HCT116 (cell line): ENCODE results near the gene RNPC3. TPM values are rescaled to one million over a fixed set of nuclear protein-coding genes. Genes with fewer than 3 reads are reported as not detected.

ENCODE experiments used
- ATAC-seq: fragments of 200-7000 bp; cut with Tn5 transposase; 2 replicates; pipeline ENCODE4 v1.9.1; 2020; ENCODE audit warnings: mild to moderate bottlenecking, moderate library complexity
- BruUV-seq: library from RNA; stranded (reverse); fragments of 400-500 nt; replicated peaks from 2 replicates; lab custom pipeline; 2021; lab: Mats Ljungman, UMichigan
- CTCF ChIA-PET: fragments of 300-600 bp; sonication (Branson Sonifier 250); formaldehyde crosslinking; loops from one replicate; lab custom pipeline; 2021; ENCODE audit warnings: antibody characterized with exemption; lab: Charles Lee
- POLR2A ChIA-PET: fragments of 300-600, 350-600 bp; sonication (Branson Sonifier 250); formaldehyde crosslinking; loops from one replicate; lab custom pipeline; 2021; ENCODE audit warnings: antibody characterized with exemption; lab: Charles Lee
- RAD21 ChIA-PET, 2 experiments: fragments of 300-600 bp; sonication (Branson Sonifier 250); formaldehyde crosslinking; loops; one replicate each; lab custom pipeline; 2023; ENCODE audit warnings: low total read pairs in 2 of 2; ENCODE audit not compliant: uncharacterized antibody in 2 of 2, unreplicated experiment in 2 of 2, low non-redundant PET in 1 of 2; lab: Charles Lee
- DNase-seq: peaks from one replicate; pipeline ENCODE4 v3.0.0-alpha.2; 2010; ENCODE audit warnings: low read depth, low spot score
- H2AFZ ChIP-seq: fragments of 200-600 bp; shearing (Covaris generic), sonication (generic); 2 replicates; pipeline ENCODE4 v1.6.1; 2017; ENCODE audit warnings: low read depth, mixed run types, mixed read lengths, antibody characterized with exemption, low read length; ENCODE audit not compliant: poor library complexity, severe bottlenecking
- H3K27ac ChIP-seq: 2 replicates; pipeline ENCODE4 v1.5.1; 2012; ENCODE audit warnings: low read depth, low read length
- H3K27me3 ChIP-seq: fragments of 200-600 bp; sonication (generic); 2 replicates; pipeline ENCODE4 v1.6.1; 2016; ENCODE audit warnings: mixed run types, low read length, mixed read lengths; ENCODE audit not compliant: insufficient read depth
- H3K36me3 ChIP-seq, 2 experiments: fragments of 200-500 bp in 1 of 2; fragments of 200-600 bp in 1 of 2; sonication (Bioruptor generic) in 1 of 2; sonication (generic) in 1 of 2; 2 replicates each; pipeline versions ENCODE4 v1.5.1 to v1.6.1; 2014 to 2016; ENCODE audit warnings: low read length in 2 of 2, inconsistent platforms in 1 of 2, mixed read lengths in 1 of 2, mixed run types in 1 of 2; ENCODE audit not compliant: insufficient read depth in 2 of 2, control insufficient read depth in 1 of 2
- H3K4me1 ChIP-seq, 2 experiments: fragments of 200-600 bp in 1 of 2; sonication (generic) in 1 of 2; 2 replicates each; pipeline versions ENCODE4 v1.5.1 to v1.6.1; 2012 to 2017; ENCODE audit warnings: low read length in 2 of 2, inconsistent platforms in 1 of 2, mild to moderate bottlenecking in 1 of 2, mixed read lengths in 1 of 2, mixed run types in 1 of 2, moderate library complexity in 1 of 2; ENCODE audit not compliant: insufficient read depth in 2 of 2, control insufficient read depth in 1 of 2
- H3K4me2 ChIP-seq: fragments of 200-600 bp; sonication (generic); 2 replicates; pipeline ENCODE4 v1.6.1; 2017; ENCODE audit warnings: mixed run types, low read length, mixed read lengths
- H3K4me3 ChIP-seq, 2 experiments: fragments of 200-600 bp in 1 of 2; sonication (generic) in 1 of 2; replicated peaks in 1 of 2; 2 replicates each; pipeline ENCODE4 v1.5.1; 2011 to 2016; ENCODE audit warnings: low read length in 2 of 2, control low read depth in 1 of 2, low read depth in 1 of 2, mild to moderate bottlenecking in 1 of 2, mixed read lengths in 1 of 2, mixed run types in 1 of 2
- H3K79me2 ChIP-seq: fragments of 200-600 bp; sonication (generic); 2 replicates; pipeline ENCODE4 v1.6.1; 2017; ENCODE audit warnings: mild to moderate bottlenecking, mixed run types, low read length, moderate library complexity, mixed read lengths; ENCODE audit not compliant: insufficient read depth
- H3K9ac ChIP-seq: fragments of 200-600 bp; sonication (generic); 2 replicates; pipeline ENCODE4 v1.6.1; 2016; ENCODE audit warnings: low read length, mixed read lengths
- H3K9me2 ChIP-seq: fragments of 200-600 bp; sonication (generic), shearing (Covaris generic); 2 replicates; pipeline ENCODE4 v1.6.1; 2017; ENCODE audit warnings: mixed run types, mild to moderate bottlenecking, moderate library complexity; ENCODE audit not compliant: insufficient read depth
- H3K9me3 ChIP-seq, 2 experiments: fragments of 200-500 bp in 1 of 2; fragments of 200-600 bp in 1 of 2; sonication (Bioruptor generic) in 1 of 2; sonication (generic) in 1 of 2; 2 replicates each; pipeline ENCODE4 v1.6.1; 2014 to 2017; ENCODE audit warnings: low read length in 2 of 2, mixed read lengths in 2 of 2, inconsistent platforms in 1 of 2, low read depth in 1 of 2, mild to moderate bottlenecking in 1 of 2, mixed run types in 1 of 2, moderate library complexity in 1 of 2; ENCODE audit not compliant: control insufficient read depth in 1 of 2, insufficient read depth in 1 of 2
- H4K20me1 ChIP-seq: fragments of 200-600 bp; sonication (generic), shearing (Covaris generic); 2 replicates; pipeline ENCODE4 v1.6.1; 2017; ENCODE audit warnings: mixed run types, mild to moderate bottlenecking, moderate library complexity; ENCODE audit not compliant: insufficient read depth
- CBX3 ChIP-seq: IDR thresholded peaks from 2 replicates; pipeline ENCODE4 v1.6.1; 2012; ENCODE audit warnings: low read depth
- CEBPB ChIP-seq: IDR thresholded peaks from 2 replicates; pipeline ENCODE4 v1.6.1; 2012; ENCODE audit warnings: low read depth
- EGR1 ChIP-seq: IDR thresholded peaks from 2 replicates; pipeline ENCODE4 v1.6.1; 2012; ENCODE audit warnings: low read depth
- ELF1 ChIP-seq: IDR thresholded peaks from 2 replicates; pipeline ENCODE4 v1.6.1; 2012; ENCODE audit warnings: low read depth, borderline replicate concordance
- EZH2 ChIP-seq: fragments of 200-600 bp; sonication (generic); IDR thresholded peaks from 2 replicates; pipeline ENCODE4 v1.6.1; 2017; ENCODE audit warnings: antibody characterized with exemption, mixed run types
- EZH2phosphoT487 ChIP-seq: fragments of 200-600 bp; IDR thresholded peaks from 2 replicates; pipeline ENCODE4 v1.6.1; 2018; ENCODE audit warnings: antibody characterized with exemption, borderline replicate concordance
- POLR2AphosphoS5 ChIP-seq: IDR thresholded peaks from 2 replicates; pipeline ENCODE4 v1.6.1; 2011; ENCODE audit warnings: mild to moderate bottlenecking, low read depth, low read length, moderate library complexity
- RAD21 ChIP-seq: IDR thresholded peaks from 2 replicates; pipeline ENCODE4 v1.6.1; 2012; ENCODE audit warnings: low read depth, mild to moderate bottlenecking
- ZFX ChIP-seq: fragments of 450-650 bp; IDR thresholded peaks from 2 replicates; pipeline ENCODE4 v1.6.1; 2017
- intact Hi-C: fragments of 100-400 bp; cut with micrococcal nuclease; formaldehyde crosslinking; loops from 2 replicates; pipeline ENCODE4 v1.10.0; 2022
- total RNA-seq: library from RNA; stranded (reverse); gene quantifications from one replicate; pipeline ENCODE4 v1.2.1, GENCODE V29; 2021; ENCODE audit not compliant: unreplicated experiment
- TF ChIP-seq, protein P1 (sequence below): IDR thresholded peaks from 2 replicates; pipeline ENCODE4 v1.6.1; 2011; ENCODE audit warnings: mild to moderate bottlenecking, low read length, moderate library complexity; ENCODE audit not compliant: insufficient replicate concordance; ENCODE audit errors: extremely low read depth
- TF ChIP-seq, protein P2 (sequence below), 3 experiments: fragments of 200-600 bp in 1 of 3; sonication (generic) in 1 of 3; IDR thresholded peaks in 2 of 3; conservative IDR thresholded peaks in 1 of 3; 2 replicates each; pipeline ENCODE4 v1.5.1; 2012 to 2017; ENCODE audit warnings: low read depth in 2 of 3, low read length in 2 of 3, antibody characterized with exemption in 1 of 3, borderline replicate concordance in 1 of 3, control low read depth in 1 of 3, mild to moderate bottlenecking in 1 of 3, mixed read lengths in 1 of 3, mixed run types in 1 of 3, moderate library complexity in 1 of 3; ENCODE audit not compliant: insufficient read depth in 1 of 3
- TF ChIP-seq, protein P3 (sequence below): IDR thresholded peaks from 2 replicates; pipeline ENCODE4 v1.6.1; 2012
- TF ChIP-seq, protein P4 (sequence below): IDR thresholded peaks from 2 replicates; pipeline ENCODE4 v1.6.1; 2012; ENCODE audit warnings: low read depth
- TF ChIP-seq, protein P5 (sequence below): IDR thresholded peaks from 2 replicates; pipeline ENCODE4 v1.6.1; 2012

The RNPC3 gene
- total RNA-seq, 1 experiment from 2014 or later, result 11.1 TPM

DNA sequence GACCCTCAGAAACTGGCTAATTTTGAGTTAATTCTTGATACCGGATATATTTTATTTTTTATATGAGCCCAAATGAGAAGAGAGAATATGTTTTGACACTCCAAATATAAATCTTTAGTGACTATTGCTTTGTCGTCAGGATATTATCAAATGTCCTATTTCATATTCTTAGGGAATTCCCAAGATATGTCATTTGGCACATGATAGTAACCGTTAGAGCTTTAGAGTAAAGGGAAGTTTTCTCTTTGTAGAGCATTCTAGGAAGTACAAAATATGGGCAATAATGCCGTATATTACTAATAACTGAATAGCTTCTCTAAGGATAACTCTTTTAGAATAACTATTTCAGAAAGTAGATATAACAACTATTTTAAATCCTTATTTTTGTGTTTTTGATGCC is 37.6 kb downstream of the RNPC3 start:
- intact Hi-C loops, result no loop called here
- ATAC-seq, result no peak
- H3K9me2 ChIP-seq, result no peaks in the 10 kb centered on the region
- H3K36me3 ChIP-seq, result no peaks in the 10 kb centered on the region
- TF ChIP-seq EZH2phosphoT487 (no peak), ZFX (no peak), ELF1 (no peak), CEBPB (no peak), CBX3 (no peak), EZH2 (no peak), POLR2AphosphoS5 (no peak), RAD21 (no peak), EGR1 (no peak)
- TF ChIP-seq, protein P1, sequence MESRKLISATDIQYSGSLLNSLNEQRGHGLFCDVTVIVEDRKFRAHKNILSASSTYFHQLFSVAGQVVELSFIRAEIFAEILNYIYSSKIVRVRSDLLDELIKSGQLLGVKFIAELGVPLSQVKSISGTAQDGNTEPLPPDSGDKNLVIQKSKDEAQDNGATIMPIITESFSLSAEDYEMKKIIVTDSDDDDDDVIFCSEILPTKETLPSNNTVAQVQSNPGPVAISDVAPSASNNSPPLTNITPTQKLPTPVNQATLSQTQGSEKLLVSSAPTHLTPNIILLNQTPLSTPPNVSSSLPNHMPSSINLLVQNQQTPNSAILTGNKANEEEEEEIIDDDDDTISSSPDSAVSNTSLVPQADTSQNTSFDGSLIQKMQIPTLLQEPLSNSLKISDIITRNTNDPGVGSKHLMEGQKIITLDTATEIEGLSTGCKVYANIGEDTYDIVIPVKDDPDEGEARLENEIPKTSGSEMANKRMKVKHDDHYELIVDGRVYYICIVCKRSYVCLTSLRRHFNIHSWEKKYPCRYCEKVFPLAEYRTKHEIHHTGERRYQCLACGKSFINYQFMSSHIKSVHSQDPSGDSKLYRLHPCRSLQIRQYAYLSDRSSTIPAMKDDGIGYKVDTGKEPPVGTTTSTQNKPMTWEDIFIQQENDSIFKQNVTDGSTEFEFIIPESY, result no peak
- TF ChIP-seq, protein P2, sequence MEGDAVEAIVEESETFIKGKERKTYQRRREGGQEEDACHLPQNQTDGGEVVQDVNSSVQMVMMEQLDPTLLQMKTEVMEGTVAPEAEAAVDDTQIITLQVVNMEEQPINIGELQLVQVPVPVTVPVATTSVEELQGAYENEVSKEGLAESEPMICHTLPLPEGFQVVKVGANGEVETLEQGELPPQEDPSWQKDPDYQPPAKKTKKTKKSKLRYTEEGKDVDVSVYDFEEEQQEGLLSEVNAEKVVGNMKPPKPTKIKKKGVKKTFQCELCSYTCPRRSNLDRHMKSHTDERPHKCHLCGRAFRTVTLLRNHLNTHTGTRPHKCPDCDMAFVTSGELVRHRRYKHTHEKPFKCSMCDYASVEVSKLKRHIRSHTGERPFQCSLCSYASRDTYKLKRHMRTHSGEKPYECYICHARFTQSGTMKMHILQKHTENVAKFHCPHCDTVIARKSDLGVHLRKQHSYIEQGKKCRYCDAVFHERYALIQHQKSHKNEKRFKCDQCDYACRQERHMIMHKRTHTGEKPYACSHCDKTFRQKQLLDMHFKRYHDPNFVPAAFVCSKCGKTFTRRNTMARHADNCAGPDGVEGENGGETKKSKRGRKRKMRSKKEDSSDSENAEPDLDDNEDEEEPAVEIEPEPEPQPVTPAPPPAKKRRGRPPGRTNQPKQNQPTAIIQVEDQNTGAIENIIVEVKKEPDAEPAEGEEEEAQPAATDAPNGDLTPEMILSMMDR (IDR thresholded peaks at IDR 0.05 in 2 of 3, conservative IDR thresholded peaks at IDR 0.05 in 1 of 3; ENCODE audit: borderline replicate concordance in 1 of 3, insufficient read depth in 1 of 3, low read depth in 2 of 3, low read length in 2 of 3), result no peak
- TF ChIP-seq, protein P3, sequence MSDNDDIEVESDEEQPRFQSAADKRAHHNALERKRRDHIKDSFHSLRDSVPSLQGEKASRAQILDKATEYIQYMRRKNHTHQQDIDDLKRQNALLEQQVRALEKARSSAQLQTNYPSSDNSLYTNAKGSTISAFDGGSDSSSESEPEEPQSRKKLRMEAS, result no peak
- TF ChIP-seq, protein P4, sequence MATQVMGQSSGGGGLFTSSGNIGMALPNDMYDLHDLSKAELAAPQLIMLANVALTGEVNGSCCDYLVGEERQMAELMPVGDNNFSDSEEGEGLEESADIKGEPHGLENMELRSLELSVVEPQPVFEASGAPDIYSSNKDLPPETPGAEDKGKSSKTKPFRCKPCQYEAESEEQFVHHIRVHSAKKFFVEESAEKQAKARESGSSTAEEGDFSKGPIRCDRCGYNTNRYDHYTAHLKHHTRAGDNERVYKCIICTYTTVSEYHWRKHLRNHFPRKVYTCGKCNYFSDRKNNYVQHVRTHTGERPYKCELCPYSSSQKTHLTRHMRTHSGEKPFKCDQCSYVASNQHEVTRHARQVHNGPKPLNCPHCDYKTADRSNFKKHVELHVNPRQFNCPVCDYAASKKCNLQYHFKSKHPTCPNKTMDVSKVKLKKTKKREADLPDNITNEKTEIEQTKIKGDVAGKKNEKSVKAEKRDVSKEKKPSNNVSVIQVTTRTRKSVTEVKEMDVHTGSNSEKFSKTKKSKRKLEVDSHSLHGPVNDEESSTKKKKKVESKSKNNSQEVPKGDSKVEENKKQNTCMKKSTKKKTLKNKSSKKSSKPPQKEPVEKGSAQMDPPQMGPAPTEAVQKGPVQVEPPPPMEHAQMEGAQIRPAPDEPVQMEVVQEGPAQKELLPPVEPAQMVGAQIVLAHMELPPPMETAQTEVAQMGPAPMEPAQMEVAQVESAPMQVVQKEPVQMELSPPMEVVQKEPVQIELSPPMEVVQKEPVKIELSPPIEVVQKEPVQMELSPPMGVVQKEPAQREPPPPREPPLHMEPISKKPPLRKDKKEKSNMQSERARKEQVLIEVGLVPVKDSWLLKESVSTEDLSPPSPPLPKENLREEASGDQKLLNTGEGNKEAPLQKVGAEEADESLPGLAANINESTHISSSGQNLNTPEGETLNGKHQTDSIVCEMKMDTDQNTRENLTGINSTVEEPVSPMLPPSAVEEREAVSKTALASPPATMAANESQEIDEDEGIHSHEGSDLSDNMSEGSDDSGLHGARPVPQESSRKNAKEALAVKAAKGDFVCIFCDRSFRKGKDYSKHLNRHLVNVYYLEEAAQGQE, result no peak
- TF ChIP-seq, protein P5, sequence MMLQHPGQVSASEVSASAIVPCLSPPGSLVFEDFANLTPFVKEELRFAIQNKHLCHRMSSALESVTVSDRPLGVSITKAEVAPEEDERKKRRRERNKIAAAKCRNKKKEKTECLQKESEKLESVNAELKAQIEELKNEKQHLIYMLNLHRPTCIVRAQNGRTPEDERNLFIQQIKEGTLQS, result no peak
- TF ChIP-seq, all 23 proteins: peak for 0
- no TSS peak for BruUV-seq
- H3K79me2 ChIP-seq, result no peaks in the 10 kb centered on the region
- ChIA-PET CTCF (no interaction called here), RAD21 (no interaction called here), POLR2A (no interaction called here)
- no peaks in the 10 kb centered on the region for H4K20me1 ChIP-seq
- no peak overlapping the region for H3K27ac ChIP-seq
- no peaks in the 10 kb centered on the region for H3K27me3 ChIP-seq
- H2AFZ ChIP-seq, result no peak overlapping the region
- no peaks in the 10 kb centered on the region for H3K9me3 ChIP-seq
- no peak overlapping the region for H3K4me3 ChIP-seq
- no peaks in the 10 kb centered on the region for H3K4me1 ChIP-seq
- no peak overlapping the region for H3K9ac ChIP-seq
- DNase-seq, result no peak
- no peak overlapping the region for H3K4me2 ChIP-seq
